ENCODE data around the gene PI4KB.
"Not testable (repeated sequence)": the region's sequence is repeated elsewhere in the genome, so short reads cannot be mapped to it uniquely, and the experiment has no call there.

DNA sequence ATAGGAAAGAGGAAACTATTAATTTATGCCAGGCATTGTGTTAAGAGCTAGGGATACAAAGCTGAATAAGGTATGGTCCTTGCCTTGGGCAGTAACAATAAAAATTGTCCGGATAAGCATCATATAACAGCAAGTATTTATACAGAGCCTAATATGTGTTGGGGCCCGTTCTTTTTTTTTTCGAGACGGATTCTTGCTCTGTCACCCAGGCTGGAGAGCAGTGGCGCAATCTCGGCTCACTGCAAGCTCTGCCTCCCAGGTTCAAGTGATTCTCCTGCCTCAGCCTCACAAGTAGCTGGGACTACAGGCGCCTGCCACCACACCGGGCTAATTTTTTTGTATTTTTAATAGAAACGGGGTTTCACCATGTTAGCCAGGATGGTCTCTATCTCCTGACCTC is 23.1 kb upstream of the PI4KB start:
- TF ChIP-seq, protein P1, sequence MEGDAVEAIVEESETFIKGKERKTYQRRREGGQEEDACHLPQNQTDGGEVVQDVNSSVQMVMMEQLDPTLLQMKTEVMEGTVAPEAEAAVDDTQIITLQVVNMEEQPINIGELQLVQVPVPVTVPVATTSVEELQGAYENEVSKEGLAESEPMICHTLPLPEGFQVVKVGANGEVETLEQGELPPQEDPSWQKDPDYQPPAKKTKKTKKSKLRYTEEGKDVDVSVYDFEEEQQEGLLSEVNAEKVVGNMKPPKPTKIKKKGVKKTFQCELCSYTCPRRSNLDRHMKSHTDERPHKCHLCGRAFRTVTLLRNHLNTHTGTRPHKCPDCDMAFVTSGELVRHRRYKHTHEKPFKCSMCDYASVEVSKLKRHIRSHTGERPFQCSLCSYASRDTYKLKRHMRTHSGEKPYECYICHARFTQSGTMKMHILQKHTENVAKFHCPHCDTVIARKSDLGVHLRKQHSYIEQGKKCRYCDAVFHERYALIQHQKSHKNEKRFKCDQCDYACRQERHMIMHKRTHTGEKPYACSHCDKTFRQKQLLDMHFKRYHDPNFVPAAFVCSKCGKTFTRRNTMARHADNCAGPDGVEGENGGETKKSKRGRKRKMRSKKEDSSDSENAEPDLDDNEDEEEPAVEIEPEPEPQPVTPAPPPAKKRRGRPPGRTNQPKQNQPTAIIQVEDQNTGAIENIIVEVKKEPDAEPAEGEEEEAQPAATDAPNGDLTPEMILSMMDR (optimal IDR thresholded peaks at IDR 0.05 in 1 of 3, IDR thresholded peaks at IDR 0.05 in 1 of 3, conservative IDR thresholded peaks at IDR 0.05 in 1 of 3; ENCODE audit: extremely low read depth in 1 of 3, insufficient read depth in 2 of 3, low read length in 3 of 3) = not testable (repeated sequence)
- TF ChIP-seq EZH2 (IDR thresholded peaks at IDR 0.05; ENCODE audit: low read length) = not testable (repeated sequence)

All from keratinocyte (primary cell).